Activated T-cell treated with anti-CD3 and anti-CD28 coated beads for 24 hours (primary cell): ENCODE measurements around the gene FLAD1.

Source experiments
- DNase-seq: peaks from one replicate; pipeline ENCODE4 v3.0.0-alpha.2; 2020; ENCODE audit warnings: low read depth

The FLAD1 gene

DNA sequence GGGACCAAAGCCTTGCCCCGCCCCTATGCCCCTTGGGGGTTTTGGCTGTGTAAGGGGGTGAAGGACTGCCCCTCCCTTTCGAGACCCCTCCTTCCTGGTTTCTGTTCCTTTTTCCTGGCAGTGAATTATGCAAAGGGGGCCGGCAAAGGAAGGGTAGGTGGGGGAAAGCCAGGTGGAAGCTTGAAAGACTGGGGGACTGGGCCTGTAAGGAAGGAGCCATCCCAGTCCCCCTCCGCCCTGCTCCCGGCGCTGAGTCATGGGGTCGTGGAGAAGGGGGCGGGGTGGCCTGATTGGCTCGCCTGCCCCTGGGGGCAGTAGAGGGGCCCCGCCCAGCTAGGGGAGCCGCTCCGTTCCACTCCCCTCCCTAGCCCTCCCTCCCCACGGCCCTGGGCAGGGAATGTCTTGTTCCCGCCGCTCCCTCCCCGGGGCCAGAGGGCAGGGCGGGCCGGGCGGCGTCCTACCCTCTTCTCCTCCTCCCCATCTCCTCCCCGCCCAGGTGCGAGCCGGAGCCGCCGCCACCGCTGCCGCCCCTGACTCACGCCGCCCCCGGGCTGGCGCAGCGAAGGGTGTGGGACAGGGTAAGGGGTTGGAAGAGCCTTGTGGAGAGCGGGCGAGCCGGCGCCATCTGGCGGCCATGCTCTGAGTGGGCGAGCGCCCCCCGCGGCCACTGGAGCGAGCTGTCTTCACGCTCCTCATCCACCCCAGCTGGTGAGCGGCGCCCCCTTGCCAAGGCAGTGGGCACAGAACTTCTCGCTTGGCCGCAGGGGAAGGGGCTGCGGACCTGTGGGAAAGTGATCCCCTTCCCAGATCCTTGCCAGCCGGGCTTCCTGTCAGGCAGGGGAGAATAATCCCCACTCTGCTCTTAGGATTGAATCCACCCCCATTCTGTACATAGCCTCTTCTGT is 34.1 kb downstream of the FLAD1 start:
- peak; percentile 88 for DNase-seq

DNA sequence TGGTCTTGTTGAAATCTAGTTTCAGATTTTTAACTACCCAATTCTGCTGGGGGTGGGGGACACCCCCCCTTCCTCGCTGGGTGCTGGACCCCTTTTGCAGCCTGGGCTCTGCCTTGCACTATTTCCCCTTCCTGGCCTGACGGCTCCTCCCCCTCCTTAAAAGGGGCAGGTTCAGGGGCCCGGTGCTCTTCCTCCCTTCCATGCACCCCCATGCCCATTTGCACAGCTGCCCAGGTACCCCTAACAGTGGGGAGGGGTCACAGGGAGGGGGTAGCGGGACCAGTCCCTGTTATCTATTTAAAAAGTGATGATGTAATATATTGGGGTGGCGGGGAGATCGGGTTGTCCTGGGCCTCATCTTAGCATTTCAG is 34.8 kb downstream of the FLAD1 start:
- no peak for DNase-seq

DNA sequence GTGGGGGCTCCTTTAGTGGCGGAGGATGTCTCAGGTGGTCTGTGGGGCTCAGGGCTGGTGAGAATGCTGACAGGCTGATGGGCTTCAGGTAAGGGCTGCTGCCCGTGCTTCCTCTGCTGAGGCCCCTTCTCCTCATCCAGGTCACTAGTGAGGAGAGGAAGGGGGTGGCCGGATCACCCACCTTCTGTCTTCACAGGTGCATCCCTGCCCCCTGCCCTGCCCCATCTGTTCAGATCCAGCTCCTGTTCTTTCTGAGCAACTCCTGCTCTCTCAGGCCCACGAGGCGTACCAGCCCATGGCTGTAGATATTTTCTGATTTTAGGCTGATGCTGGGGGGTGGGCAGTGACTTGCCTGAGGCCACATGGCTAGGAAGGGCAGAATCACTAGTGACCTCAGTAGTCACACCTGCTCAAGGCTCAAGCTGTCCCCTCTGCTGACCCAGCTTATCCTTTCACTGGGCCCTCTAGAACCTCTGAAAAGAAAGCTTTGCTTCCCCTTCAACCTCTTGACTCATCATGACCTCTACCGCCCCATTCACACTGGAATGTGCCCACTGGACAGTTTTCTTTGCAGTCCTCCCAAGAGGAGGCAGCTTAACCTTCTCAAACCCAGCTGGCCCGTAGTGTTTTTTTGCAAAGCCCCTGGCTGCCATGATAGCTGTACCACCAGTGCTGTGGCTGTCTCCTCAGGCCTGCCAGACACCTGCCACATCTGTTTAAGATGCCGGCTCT is 35.6 kb downstream of the FLAD1 start:
- DNase-seq = no peak

DNA sequence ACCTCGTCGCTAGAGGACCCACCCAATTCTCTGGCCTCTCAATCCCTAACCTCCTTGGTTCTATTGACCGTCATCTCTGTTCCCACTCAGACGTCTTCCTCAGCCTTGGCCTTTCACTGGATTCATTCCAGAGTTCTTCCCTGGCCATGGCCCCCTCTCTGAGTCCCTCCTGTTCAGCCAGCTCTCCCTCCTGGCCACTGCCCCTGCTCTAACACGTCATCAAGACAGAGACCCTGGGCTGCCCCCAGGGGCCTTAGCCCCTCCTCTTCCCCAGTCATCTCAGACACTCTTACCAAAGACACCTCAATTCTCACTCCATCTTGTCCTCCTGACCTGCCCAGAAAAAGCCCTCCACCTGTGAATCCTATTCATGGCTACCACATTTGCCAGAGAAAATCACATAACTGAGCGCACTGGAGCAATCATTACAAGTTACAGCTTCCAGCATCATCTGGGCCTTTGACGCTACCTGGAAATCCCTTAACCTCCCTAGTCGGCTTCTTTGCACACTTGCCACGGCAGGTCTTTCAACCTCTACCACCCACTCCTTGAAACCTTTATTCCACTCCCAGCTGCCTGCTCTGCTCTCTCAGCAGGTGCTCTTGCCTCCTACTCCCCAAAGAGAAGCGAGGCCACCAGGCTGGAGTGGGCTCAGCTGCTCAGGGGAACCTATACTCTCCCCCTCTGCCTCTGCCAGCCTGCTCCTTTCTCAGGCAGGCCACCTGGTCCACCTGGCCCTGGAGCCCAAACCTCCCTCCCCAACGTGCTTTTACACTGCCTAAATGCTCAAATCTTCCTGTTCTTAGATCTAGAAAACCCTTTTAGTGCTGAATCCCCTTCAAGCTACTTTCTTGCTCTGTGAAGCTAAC is 36.5 kb downstream of the FLAD1 start:
- no peak for DNase-seq

DNA sequence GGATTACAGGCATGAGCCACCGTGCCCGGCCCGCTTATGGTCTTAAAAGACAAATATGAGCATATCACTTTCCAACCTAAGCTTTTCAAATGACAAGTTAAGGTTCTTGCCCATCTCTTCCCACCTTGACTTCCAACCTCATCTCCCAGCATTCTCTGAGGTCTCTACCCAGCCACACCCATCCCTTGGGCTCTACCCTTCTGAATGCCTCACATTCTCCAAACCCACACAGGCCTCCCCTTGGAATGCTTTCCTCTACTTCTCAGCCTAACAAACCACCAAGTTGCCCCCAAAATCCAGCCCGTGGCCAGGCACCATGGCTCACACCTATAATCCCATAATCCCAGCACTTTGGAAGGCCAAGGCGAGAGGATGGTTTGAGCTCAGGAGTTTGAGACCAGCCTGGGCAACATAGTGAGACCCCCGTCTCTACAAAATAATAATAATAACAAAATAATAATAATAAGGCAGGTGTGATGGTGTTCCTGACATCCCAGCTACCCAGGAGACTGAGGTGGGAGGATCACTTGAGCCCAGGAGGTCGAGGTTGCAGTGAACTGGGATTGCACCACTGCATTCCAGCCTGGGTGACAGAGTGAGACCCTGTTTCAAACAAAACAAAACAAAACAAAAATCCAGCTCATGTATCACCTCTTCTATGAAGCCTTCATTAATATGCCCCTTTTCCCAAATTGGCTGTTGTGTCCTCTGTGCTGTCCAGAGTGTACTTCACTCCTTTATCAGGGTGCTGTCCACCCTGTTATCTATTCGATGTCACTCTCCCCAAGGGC is 39.2 kb downstream of the FLAD1 start:
- DNase-seq = no peak

DNA sequence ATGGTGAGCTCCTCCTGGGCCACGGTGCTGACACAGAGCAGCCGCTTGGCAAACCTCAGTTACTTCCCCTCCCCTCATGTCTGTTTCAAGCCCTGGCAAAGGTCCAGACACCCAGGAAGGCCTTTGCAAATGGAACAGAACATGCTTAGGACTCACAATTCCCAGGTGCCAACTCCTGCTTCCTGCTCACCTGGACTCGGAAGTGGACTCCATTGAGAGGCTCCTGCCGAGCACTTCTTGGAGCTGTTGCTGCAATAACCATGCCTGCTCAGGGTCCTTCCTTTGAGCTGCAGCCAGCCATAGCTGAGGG is 39.7 kb downstream of the FLAD1 start:
- DNase-seq = no peak

DNA sequence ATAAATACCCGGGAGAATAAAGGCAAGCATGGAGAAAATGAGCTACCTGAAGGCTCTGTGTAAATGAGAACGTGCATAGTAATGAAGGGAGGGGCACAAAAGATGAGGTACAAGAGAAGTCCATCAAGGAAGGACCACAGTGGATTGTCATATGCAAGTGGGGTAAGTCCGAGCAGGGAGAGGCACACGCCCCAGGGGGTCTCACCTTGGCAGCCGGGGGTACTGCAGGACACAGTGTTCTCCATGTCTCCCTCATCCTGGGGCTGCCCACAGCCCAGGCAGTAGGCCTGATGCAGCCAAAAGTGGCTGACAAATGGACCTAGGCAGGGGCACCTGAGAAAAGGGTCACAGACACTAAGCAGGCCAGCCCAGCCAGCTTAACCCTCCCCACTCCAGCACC is 40.5 kb downstream of the FLAD1 start:
- DNase-seq = no peak

DNA sequence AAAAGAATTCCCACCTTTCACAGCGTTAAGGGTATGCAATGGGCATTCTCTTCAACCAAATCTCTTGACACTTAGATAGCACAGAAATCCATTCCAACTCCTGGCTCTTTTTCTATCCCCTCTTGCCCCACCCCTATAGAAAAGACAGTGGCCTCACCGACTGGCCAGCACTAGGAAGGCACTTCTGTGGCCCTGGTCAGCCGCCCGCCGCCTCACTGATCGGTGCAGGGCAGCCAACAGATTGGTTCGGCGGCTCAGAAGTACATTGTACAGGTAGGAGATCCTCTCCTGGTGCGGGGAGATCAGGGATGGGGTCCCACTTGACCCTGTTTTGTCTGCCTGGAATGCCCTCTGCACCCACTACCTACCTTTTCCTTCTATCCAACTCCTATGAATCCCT is 41.2 kb downstream of the FLAD1 start:
- DNase-seq = no peak

DNA sequence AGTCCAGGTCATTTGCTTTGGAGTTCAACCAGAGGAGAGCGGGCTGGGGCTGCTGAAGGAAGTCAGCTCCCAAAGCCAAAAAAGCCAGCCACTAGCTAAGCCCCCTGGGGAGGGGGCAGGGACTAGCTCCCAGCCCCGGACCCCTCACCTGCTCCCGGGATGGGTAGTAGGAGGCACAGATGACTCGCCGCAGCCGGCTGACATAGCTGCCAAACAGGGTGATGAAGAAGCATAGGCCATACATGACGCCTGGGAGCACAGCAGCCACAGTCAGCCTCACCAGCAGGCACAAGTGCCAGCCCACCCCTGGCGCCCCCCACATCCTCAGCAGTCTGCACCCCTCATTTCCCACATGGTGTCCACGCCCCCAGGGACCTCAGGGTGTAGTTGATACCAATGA is 43.0 kb downstream of the FLAD1 start:
- no peak for DNase-seq

DNA sequence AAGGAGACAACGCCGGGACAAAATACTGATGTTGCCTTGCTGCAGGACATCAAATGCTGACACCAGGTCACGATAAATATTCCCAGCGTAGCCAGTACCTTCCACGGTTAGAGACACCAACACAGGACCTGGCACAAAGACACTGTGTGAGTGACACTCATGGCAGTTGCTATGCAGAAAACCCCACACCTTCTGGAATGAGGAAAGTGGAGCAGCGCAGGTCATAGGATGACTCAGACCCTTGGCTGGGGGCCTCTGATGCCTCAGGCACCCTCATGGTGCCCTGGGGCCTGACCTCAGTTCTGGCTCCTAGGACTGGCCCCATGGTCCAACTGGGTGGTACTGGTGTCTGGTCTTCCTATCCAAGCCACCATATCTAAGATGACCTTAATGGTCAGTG is 43.4 kb downstream of the FLAD1 start:
- no peak for DNase-seq

DNA sequence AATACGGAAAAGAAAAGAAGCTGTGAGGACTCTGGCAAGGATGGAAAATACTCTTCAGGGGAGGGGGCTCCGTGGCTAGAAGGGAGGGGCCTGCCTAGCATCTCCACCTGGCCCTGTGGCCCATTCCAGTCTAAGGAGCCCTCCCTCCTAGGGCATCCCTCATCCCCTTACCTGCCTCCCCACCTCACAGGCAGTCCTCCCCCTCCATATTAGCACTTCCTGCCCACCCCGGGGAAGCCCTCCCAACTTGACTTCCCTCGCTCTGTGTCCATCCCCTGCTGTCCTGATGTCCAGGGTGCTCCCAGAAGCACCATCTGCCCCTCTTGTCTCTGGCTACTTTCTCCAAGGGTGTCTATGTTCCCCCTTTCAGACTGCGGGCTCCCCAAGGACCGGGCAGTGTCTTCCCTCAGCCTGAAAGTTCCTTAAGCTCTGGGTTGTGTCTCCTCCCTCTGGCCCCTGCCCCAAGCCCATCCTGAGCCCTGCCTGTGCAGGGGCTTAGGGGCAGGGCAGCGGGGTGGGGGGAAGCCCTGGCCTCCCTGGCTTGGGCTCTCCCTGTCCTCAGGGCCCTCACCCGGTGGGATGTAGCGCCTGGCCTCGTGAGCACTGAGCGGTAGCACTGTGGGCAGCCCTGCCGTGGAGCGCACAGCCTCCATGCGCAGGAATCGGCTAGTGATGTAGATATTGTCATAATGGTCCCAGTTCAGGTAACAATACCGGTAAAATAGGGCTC is 46.5 kb downstream of the FLAD1 start:
- no peak for DNase-seq

DNA sequence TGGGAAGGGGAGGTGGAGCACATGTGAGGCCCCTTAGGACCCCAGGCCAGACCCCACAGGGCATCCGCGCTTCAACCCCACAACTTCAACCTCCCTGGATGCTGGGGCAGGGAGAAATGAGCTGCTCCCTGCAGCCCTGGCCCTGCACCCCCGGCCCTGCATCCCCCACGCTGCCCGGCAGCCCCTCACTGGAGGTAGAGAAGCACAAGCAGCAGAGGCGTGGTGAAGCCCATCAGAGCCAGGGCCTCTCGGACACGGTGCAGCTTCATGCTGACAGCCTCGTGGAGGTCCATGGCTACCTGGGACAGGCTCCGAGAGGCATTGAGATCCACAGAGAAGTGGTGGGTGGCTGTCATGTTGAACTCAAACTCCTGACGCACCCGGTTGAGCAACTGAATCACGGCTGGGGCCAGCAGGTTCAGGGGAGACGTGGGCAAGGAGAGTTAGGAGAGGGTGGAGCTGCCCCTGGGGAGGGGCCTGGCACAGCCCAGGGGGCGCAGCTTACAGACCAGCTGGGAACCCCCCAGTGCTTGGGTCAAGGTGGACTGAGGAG is 47.2 kb downstream of the FLAD1 start:
- no peak for DNase-seq

DNA sequence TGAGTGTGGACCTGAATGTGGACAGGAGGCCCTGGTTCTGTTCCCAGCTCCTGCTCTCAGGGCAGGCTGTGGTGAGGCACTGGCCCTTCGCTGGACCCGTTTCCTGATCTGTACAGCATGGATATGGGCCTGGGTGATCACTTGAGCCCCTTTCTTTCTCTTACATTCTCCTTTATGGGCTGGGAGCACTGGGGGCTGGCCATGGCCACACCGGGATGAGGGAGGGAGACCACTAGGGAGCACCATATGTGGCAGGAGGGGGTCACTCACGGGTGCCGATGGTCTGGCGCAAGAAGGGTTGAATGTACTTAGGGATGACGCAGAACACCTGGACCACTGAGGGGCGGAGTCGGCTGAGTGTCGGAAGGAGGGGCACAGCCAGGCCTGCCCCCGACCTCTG is 47.8 kb downstream of the FLAD1 start:
- no peak for DNase-seq

DNA sequence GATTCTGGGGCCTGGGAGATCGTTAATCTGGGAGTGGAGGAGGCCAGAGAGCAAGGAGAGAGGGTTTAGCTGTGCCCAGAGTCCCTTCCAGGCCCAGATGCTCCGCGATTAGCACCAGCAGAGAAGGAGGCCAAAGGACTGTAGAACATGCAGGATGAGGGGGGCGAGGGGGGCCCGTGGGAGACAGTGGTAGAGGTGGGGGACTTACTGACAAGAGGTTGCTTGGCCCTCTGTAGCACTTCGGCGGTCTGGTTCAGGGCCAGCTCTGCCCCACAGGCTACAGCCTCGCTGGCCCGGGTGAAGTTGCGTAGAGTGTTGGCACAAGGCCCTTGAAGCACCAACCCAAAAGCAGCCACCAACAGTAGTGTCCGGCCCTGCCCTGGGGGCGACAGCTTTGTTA is 49.7 kb downstream of the FLAD1 start:
- no peak for DNase-seq

DNA sequence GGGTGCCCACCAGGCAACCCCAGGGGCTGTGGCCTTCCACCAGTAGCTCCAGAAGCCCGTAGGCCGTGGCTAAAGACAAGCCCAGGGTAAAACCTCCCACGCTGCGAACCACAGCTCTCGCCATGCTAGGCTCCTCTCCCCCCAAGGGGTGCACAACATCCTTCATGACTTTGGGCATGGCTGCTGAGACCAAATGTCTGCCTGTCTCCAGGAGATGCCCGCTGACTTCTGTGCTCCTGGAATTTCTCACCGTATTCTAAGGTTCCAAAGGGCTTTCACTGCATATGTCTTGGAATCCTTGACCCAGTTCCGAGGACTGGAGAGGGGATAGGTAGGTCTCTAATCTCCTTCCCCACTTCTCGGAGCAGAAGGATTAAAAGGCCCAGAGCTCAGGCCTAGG is 50.4 kb downstream of the FLAD1 start, which contains the start of the genes DCST1 and DCST2:
Gene DCST1, plus strand, starts transcription at position 301 of the 400 bp plus-strand sequence. CDS start 213 bp downstream, outside the sequence.
Gene DCST2, minus strand, starts transcription at position 258 of the 400 bp plus-strand sequence. Its CDS starts 80 bp downstream, at position 178.
- no peak for DNase-seq

DNA sequence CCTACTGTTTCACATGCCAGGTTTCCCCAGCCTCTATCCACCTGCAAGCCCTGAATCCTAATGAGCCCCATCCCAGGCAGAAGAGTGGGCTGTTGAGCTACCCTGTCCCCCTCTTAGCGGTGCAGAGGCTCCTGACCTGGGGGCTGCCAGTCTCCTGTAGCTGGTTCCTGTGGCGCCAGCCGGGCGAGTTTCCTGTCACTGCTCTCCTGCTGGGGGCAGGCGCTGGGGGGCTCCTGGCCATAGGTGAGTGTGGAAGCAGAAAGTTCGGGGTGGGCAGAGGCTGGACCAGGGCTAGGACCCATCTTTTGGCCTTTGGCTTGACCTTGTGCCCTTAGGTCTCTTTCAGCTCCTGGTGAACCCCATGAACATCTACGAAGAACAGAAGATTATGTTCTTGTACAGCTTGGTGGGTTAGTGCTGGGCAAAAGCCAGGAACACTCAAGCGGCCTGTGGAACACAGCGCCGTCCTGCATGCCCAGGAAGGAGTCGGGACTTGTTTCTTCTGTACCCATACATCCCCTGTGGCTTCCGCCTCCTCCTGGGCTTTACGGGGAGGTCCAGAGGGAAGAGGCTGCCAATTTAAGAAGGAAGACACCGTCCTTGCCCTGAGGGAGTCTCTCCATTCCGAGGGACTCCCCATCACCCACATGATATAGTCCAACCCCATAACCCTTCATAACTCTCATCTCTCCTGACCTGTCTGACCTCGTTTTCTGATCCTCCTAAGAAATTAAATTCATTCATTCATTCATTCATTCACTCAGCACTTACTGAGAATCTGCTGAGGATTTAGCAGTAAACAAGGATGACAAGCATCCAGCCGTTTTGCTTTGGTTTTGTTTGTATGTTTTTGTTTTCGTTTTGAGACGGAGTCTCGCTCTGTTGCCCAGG is 51.4 kb downstream of the FLAD1 start:
- no peak for DNase-seq

DNA sequence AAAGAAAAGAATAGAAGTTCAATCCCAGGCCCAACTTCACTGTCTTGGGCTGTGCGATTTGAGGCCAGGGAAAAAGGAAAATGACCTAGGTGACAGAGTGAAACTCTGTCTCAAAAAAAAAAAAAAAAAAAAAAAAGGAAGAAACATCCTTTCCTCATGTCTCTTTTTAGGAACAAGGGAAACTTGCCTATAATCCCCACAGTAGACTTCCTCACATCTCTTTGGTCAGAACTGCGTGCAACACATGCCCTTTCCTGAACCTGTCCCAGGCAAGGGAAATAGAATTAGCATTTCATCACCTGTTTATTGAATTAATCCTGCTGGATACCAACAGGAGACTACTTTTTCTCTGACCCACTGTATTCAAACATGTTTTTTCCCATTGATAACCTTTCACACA is 52.8 kb downstream of the FLAD1 start:
- DNase-seq = no peak

DNA sequence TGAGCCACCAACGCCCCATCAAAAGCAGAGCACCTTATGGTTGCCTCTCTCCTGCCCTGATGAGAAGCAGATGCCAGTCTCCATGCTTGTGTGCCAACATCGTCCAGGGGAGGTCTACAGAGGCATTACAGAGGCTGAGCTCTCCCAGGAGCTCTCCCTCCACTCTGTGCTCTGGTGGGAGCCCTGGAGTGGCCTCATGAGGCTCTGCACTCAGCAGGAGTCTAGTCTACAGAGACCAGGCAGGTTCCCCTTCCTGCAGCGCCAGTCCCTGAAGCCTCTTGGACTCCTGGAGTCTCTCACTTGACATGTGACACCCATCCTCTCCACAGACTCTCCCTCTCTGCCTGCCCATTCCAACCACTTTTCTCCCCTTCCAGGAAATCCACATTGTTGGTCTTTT is 53.9 kb downstream of the FLAD1 start:
- no peak for DNase-seq

DNA sequence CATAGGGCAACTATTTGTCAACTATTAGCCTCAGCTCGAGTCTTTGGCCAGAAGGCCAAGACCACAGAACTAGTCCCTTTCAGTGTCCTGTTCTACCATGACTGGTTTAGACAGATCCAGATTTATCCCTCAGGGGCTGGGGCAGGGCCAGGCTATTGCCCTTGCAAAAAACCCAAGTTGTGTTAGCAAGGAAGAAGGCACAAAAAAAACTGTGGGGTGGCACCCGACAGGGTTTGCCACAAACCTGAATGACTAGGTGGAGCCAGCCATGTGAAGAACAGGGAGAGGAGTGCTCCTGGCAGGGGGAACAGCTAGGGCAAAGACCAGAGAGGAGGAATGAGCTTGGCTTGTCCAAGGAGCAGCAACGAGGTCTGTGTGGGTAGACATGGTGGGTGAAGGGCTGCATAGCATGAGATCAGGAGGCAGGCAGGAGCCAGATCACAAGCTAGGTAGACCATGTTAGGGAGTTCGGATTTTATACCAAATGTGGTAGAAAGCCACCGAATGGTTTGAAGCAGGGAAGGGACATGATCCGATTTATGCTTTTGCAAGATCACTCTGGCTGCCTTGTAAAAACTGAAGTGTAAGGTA is 54.8 kb downstream of the FLAD1 start:
- no peak for DNase-seq
